Tibial nerve (tissue), 3 donors: ENCODE results near the gene LAMB2.

Source experiments
- CTCF ChIP-seq, 5 experiments: fragments of 200-600 bp in 3 of 5; fragments of 450-650 bp in 2 of 5; sonication (generic) in 3 of 5; IDR thresholded peaks; one replicate each; pipeline ENCODE4 v1.5.1; 2016 to 2019; ENCODE audit warnings: antibody characterized with exemption in 5 of 5, mild to moderate bottlenecking in 3 of 5, moderate library complexity in 2 of 5
- POLR2A ChIP-seq, 2 donors: fragments of 450-650 bp; IDR thresholded peaks; one replicate each; pipeline ENCODE4 v1.6.1; 2017; ENCODE audit warnings: antibody characterized with exemption in 2 of 2, mild to moderate bottlenecking in 2 of 2, moderate library complexity in 2 of 2

GRCh38 chr3:49163609-49164008, 30.8 kb upstream of the LAMB2 start:
- TF ChIP-seq CTCF (IDR thresholded peaks at IDR 0.05) (no peak), POLR2A (IDR thresholded peaks at IDR 0.05) (no peak)
